GM23338 (cell line): ENCODE results near the gene SLC29A2.

Experiments
- ETS1 ChIP-seq: IDR thresholded peaks from 2 replicates; pipeline ENCODE4 v1.6.1; 2016; ENCODE audit warnings: antibody characterized with exemption
- POLR2AphosphoS5 ChIP-seq: IDR thresholded peaks from 2 replicates; pipeline ENCODE4 v1.6.1; 2016; ENCODE audit warnings: antibody characterized with exemption, low read depth
- REST ChIP-seq: IDR thresholded peaks from one replicate; pipeline ENCODE4 v1.6.1; 2018; ENCODE audit warnings: antibody characterized with exemption; ENCODE audit not compliant: unreplicated experiment
- TF ChIP-seq, protein P1 (sequence below), 2 experiments: fragments of 200-600 bp in 1 of 2; sonication (generic) in 1 of 2; conservative IDR thresholded peaks; 2 replicates each; pipeline versions ENCODE4 v1.5.1 to v1.6.1; 2016 to 2017; ENCODE audit warnings: antibody characterized with exemption in 2 of 2, low read depth in 2 of 2, mild to moderate bottlenecking in 2 of 2, moderate library complexity in 1 of 2

DNA sequence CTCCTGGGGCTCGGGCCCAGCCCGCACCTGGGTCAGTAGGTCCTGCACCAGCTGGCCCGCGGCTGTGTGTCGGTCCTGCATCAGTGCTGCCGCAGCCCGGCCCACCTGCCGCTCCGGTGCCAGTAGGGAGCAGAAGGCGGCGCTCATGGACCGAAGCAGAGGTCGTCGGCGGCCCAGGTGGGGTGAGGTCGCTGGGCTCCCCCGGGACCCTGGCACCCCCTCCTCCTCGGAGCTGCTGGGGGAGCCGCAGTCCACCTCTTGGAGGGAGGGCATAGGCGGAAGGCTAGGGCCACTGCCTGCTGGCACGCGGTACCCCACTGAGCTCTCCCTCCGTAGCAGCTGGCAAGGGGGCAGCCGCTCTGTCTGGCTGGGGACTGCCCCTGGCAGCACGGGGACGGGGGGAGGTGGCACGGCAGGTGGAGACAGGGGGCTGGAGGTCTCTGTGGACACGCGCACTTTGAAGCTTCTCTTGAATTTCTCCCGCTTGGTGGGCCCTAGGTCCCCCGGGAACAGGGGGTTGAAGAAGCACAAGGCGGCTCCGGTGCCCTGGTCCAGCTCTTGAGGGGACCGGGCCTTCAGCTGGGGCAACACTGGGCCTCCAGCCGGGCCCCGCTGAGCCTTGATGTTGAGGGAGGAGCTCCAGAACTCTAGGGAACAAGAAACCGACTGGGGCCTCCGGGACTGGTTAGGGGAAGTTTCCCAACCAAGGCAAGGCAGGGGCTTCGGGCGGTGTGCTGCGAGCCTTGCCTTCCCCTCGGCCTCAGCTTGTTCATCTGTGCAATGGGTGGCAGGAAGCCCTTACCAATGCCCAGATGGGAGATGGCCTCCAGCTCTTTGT lies 36.7 kb downstream of the SLC29A2 start:
- TF ChIP-seq, protein P1, sequence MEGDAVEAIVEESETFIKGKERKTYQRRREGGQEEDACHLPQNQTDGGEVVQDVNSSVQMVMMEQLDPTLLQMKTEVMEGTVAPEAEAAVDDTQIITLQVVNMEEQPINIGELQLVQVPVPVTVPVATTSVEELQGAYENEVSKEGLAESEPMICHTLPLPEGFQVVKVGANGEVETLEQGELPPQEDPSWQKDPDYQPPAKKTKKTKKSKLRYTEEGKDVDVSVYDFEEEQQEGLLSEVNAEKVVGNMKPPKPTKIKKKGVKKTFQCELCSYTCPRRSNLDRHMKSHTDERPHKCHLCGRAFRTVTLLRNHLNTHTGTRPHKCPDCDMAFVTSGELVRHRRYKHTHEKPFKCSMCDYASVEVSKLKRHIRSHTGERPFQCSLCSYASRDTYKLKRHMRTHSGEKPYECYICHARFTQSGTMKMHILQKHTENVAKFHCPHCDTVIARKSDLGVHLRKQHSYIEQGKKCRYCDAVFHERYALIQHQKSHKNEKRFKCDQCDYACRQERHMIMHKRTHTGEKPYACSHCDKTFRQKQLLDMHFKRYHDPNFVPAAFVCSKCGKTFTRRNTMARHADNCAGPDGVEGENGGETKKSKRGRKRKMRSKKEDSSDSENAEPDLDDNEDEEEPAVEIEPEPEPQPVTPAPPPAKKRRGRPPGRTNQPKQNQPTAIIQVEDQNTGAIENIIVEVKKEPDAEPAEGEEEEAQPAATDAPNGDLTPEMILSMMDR (conservative IDR thresholded peaks at IDR 0.05; ENCODE audit: low read depth in 2 of 2), result no peak
- no peak for TF ChIP-seq POLR2AphosphoS5
- no peak for TF ChIP-seq REST
- TF ChIP-seq ETS1, result no peak
